ENCODE measurements around the gene NPDC1.
A peak's percentile ranks its signal among the peaks of the same experiment; 100 is the strongest.

Gene NPDC1

GRCh38 chr9:136994180-136994887, 51.6 kb downstream of the NPDC1 start:
- no peak for DNase-seq (ENCODE audit: low read depth, low spot score)

GRCh38 chr9:136992819-136993369, 53.1 kb downstream of the NPDC1 start:
- no peak for DNase-seq (ENCODE audit: low read depth, low spot score)

- DNase-seq (ENCODE audit: low read depth, low spot score) = peak; percentile 94
Observed at GRCh38 chr9:136991993-136992818, 53.8 kb downstream of the NPDC1 start, which contains the start of gene PAXX. PAXX (plus strand) TSS chr9:136992422; CDS start chr9:136992444, 22 bp downstream.

GRCh38 chr9:136990242-136990911, 55.6 kb downstream of the NPDC1 start:
- DNase-seq (ENCODE audit: low read depth, low spot score) = no peak
